ENCODE data around the gene CSNK2A3.

GRCh38 chr11:11311169-11311568 lies 41.9 kb downstream of the CSNK2A3 start:
- TF ChIP-seq CTCF (conservative IDR thresholded peaks at IDR 0.05; ENCODE audit: low read length) (no peak), EZH2phosphoT487 (IDR thresholded peaks at IDR 0.05; ENCODE audit: borderline replicate concordance, low read depth, low read length) (no peak)
